ENCODE results near the gene LKAAEAR1.

Gene LKAAEAR1

DNA sequence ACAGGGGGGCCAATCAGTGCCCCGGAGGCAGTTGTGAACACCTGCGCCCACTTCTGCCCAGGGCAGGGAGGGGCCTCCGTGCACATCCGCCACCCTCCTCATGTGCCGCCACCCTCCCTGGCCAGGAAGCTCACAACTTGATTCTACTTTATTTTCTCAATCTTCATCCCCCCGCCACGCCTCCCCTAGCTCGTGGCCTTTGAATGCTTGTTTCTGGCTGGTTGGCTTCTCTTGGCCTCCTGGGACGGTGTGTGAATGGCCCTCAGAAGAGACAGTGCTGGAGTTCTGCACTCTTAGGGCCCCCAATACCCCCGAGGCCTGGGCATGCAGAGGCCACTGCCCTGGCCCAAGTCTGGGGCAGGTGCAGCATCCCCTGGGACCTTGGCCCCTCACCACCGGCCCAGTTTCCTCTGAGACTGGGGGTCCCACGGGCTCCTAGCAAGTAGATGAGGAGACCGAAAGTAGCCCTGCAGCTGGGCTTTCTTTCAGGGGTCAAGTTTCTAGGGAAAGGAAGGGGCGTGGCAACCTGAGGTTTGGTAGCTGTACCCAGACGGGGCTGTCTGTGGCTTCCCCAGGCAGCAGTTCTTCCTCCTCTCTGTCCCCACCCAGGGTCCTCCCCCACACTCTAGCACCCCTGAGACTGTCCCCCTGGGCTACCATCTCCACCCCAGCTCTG lies 6.2 kb downstream of the LKAAEAR1 start:
- no peak for DNase-seq

DNA sequence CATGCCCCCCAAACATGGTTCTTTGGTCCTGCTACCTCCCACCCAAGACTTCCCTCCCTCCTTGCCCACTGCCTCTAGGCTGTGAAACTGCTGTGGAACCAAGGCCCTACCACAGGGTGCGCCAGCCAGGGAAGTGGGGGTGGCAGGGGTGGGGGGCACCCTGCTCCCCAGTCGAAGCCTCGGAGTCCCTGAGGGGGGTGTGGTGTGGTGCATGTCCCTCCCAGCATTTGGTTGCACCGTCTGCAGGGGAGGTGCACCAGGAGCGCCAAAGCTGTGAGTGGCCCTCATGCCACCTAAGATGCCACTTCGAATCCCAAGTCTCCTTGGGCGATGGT lies 6.7 kb downstream of the LKAAEAR1 start:
- DNase-seq, result no peak

DNA sequence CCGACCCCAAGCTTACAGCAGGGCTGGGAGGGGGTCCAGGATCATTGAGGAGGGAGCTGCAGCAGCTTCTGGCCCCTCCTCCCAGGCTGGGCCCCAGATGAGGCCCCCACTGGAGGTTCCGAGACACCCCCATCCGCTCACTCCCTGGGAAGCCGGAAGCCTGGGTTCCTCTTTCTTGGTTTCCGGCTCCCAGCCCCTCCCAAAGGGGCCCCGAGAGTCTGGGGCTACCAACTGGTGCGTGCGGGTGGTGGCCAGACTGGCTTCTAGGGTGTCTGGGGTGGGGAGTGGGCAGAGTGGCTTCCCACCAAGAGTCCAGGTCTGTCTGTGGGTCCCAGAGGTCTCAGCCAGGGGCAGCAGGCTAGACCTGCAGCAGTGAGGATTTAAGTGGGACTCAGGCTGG lies 7.1 kb downstream of the LKAAEAR1 start:
- no peak for DNase-seq

DNA sequence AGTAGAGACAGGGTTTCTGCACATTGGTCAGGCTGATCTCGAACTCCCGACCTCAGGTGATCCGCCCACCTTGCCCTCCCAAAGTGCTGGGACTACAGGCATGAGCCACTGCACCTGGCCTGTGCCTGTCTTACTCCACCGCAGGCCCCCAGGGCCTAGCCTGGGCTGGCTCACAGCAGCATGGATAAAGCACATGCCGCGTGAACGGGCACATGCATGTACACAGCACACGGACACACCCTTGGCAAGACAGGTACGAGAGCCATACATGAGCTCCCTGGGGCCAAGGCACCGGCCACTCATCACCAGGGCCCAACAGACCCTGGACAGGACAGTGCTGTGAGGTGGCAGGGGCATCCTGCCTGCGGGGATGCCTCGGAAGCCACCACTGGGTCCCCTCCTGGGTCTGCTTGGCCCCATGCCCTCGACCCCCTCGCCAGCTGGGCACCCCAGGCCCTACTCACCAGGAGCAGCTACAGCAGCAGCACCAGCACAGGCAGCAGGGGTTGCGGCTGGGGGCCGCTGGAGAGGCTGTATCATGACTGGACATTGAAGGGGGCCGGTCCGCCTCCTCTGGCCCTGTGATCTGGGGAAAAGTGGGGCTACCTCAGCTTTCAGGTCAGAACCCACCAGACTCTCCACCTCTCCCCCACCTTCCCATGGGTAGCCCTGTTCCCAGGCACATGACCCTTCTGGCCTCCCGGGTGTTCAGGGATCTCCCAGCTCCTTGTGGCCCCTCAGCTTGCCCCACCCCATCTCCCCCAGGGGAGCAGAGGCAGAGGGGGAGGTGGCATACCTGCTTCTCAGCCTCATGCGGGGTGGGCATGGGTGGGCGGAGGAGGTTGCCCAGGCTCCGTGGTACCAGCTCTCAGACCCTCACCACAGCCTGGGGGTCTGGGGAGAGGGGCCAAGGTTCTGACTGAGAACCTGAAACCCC lies 7.9 kb downstream of the LKAAEAR1 start:
- no peak for DNase-seq

DNA sequence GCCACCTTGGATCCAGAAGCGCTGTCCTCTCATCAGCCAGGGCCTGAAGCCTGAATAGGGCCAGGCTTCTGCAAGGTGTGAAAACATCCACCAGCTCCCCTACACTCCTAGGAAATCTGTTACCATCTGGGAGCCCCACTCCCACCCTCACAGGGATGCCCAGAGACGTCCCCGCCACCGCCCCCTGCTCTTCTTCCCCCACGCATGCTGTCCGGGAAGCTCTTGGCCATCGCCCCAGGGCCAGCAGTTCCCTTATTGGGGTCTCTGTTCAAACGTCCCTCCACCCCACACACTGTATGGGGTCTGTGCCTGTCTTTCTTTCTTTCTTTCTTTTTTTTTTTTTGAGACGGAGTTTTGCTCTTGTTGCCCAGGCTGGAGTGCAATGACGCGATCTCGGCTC lies 8.6 kb downstream of the LKAAEAR1 start:
- no peak for DNase-seq

DNA sequence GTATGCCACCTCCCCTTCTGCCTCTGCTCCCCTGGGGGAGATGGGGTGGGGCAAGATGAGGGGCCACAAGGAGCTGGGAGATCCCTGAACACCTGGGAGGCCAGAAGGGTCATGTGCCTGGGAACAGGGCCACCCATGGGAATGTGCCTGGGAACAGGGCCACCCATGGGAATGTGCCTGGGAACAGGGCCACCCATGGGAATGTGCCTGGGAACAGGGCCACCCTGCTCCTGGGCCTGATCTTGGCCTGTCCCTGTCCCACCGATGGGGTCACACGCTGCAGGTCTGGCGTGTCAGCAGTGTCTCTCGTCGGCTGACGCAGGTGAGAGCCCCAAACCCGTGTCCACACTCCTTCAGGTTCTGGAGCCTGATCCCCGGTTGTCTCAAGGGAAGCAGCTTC lies 9.2 kb downstream of the LKAAEAR1 start:
- no peak for DNase-seq

DNA sequence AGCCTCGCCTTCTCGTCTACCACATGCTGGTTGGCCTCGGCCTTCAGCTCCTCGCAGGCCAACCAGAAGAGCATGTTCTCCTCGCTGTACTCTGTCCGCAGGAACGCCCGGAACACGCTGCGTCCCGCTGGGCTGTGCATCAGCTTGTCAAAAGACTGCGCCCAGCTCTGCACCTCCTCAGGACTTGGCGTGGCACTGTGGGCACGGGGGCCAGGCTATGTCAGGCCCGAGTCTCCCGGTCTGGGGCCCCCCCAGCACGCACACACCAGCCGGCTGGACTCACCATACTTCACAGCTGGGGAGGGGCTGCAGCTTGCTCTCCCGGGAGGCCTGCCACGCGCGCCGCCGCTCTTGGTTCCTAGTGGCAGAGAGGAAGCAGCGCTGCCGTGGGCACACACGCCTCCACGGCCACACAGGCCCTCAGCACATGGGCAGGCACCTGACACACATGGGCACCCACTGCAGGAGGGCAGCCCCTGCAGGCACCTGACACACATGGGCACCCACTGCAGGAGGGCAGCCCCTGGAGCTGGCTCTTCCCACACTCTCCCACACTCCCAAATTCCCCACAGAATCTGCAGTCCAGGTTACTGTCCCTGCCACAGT lies 9.9 kb downstream of the LKAAEAR1 start:
- DNase-seq, result no peak

DNA sequence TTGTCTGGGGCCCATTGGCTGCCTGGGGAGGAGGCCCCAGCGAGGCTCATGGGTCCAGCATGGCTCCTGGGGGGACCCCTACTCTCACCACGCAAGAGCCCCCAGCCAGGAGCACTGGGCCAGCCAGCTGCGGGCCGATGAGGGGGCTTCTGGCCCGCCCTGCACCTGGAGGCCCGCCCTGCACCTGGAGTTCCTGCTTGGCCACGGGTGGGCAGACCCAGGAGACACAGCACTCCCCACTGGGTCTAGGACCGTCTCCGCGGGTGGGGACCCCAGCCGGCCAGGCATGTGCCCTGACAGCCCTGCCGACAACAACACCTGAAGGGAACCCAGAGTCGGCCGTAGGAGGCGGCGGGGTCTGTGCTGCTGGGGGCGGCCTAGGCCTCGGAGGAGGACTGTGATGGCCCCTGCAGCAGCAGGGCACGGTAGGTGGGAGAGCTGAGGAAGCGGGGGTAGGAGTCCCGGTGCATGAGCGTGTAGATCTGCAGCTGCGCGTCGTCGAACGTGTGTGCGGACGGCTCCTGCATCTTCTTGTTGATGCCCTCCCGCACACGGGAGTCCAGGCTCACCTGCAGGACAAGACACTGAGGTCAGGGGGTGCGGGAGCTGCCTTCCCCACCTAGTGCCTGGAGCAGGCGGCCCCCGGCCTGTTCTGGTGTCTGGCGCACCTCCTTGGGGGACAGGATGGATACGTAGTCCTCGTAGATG lies 10.6 kb downstream of the LKAAEAR1 start:
- DNase-seq, result no peak

DNA sequence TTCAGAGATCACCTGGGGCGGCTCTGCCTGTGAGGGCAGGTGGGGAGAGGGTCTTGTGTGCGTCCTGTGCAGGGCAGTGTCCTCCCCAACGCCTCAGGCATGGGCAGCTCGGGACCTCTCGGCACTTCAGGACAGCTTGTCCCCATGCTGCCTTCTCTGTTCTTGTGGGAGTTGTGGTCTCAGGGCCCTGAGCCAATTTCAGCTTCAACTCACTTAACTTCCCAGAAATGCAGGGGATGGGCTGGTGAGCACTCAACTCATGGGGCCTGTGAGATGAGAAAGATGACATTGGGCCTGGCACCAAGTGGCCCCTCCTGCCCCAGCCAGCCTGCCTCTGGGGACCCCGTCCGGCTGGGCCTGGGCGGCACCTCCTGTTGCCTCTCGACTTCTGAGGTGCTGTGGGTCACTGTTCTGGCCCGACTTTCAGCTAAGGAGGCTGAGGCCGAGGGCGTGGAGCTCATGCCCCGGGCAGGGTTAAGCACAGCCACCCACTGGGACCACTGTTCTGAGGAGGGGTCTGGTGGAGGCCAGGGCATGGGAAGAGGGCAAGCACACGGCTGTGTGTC lies 11.6 kb downstream of the LKAAEAR1 start:
- DNase-seq, result no peak

DNA sequence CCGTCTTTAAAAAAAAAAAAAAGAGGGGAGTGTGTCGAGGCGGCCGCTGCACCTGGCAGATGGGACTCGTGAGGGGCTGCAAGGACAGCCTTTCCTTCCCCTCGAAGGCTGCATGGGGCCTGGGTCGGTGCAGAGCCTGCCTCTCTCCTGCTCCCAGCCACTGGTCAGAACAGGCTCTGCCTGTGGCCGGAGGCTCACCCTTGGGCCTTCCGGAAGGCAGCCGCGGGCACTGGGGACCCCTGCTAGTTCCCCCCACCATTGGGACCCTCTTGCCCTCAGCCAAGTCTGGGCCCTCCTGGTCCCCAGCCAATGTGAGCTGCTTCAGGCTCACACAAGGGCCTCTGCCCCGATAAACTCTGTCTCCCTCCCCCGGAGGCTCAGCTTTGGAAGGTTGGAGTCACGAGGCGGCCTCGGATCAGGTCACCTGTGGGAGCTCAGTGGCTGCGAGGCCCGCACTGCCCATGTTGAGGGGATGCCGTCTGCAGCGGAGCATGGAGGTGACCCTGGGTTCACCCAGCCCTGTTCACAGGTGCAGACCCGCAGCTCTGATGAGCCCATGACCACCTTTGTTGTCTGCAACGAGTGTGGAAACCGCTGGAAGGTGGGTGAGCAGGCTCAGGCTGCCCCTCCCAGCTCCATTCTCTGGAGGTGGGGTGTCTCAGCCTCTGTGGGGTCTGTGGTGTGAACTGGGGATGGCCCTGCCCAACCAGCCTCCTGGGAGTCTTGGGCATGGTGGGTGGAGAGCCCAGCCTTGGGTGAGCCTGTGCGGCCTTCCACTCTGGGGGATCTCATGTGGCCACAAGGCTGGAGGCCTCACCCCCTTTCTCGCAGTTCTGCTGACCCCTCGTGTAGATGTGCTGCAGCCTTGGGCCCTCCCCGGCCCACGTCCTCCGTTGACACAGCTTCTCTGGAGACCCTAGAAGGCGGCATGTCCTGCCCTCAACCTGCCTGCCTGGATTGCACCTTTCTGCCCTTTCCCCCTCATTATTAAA lies 12.6 kb downstream of the LKAAEAR1 start:
- no peak for DNase-seq

DNA sequence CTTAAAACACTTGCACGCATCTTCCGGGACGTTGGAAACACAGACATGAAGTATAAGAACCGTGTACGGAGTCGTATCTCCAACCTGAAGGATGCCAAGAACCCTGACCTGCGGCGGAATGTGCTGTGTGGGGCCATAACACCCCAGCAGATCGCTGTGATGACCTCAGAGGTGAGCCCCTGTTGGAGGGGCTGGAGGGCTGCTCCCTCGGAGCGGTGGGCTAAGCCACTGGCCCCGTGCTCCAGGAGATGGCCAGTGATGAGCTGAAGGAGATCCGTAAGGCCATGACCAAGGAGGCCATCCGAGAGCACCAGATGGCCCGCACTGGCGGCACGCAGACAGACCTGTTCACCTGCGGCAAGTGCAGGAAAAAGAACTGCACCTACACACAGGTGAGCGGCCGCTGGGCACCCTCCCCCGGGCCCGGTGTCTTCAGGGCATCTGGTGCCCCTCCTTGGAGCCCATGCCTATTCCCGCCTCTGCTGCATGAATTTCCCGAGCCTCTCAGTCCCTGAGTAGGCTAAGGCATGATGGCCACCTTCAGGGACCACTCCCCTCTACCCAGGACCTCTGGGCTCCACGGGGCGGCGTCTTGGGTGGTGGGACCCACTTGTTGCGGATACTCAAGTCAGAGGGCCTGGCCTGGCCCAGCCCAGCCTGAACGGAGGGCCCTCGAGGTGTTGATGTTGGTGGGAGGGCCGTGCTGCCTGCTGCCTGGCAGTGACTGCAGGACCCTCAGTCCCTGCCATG lies 13.8 kb downstream of the LKAAEAR1 start:
- no peak for DNase-seq

DNA sequence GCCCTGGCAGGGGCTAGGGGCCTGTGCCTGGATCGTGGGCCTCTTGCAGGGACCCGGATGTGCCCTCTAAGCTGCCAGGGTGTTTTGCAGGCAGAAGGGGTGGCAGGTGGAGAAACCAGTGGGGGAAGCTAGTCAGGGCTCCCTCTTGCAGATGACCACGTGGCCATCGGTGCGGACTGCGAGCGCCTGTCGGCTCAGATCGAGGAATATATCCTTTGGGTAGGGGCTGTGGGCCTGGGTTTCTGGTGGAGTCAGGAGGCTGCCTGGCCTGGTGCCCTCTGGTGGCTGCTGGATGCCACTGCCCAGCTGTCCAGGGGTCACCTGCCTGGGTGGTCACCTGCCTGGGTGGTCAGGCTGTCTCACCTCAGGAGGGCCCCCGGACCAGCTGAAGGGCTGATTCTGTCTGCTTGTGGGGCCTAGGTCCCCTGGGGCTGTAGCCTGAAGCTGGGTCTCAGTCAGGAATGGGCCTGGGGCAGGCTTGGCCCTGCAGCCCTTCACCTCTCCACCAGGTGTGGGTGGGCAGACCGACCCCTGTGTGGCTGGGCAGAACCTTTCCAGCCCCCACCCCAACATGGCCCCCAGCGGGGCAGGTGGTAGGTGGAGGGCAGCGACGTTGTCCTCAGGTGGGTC lies 14.5 kb downstream of the LKAAEAR1 start:
- no peak for DNase-seq

DNA sequence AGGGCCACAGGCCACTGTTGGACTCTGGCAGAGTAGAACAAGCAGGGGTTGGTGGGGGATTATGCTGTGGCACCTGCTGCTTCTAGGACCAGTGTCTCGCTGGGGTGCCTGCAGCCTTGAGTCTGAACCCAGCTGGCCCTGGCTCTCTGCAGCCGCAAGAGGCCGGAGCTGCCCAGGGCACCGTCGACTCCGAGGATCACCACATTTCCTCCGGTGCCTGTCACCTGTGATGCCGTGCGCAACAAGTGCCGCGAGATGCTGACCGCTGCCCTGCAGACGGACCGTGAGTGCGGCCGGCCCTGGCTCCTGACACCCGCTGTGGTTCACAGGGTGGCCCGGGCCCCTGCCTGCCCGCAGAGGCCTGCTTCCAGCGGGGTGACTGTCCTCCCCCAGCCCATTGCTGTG lies 15.0 kb downstream of the LKAAEAR1 start:
- no peak for DNase-seq

DNA sequence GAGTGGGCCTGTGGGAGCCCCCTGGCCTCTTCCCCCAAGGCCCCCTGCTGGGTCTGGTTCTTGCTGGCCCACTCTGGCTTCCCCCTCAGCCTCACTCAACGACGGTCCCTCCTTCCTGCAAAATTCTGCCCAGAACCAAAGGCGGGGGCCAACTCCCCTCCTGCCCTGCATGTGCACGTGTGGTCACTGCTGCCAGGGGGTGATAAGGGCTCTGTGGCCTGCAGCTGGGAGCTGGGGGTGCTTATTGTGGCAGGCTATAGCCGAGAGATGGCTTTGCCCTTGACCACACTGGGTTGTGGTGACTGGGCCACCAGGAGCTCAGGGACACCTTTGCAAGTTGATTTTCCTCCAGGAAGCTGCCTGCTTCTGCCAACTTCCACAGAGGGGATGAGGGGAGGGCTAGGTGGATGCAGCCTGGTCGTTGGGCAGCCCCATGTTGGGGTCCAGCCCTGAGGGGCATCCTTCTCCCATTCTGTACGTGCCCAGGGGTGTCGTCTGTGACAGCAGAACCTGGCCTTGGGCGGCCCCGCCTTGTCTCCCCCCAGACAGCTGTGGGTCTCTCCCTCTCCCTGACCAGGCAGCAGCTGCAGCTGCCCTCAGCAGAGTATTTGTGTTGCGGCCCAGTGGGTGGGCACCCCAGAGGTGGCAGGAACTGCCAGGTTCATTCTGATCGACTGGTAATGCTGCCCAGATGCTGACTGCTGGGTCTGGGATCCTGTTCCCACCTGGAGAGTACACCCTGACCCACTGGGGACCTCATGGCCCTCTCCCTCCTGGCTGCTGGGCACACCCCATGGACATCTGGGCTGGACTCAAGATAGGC lies 15.6 kb downstream of the LKAAEAR1 start:
- DNase-seq, result no peak

DNA sequence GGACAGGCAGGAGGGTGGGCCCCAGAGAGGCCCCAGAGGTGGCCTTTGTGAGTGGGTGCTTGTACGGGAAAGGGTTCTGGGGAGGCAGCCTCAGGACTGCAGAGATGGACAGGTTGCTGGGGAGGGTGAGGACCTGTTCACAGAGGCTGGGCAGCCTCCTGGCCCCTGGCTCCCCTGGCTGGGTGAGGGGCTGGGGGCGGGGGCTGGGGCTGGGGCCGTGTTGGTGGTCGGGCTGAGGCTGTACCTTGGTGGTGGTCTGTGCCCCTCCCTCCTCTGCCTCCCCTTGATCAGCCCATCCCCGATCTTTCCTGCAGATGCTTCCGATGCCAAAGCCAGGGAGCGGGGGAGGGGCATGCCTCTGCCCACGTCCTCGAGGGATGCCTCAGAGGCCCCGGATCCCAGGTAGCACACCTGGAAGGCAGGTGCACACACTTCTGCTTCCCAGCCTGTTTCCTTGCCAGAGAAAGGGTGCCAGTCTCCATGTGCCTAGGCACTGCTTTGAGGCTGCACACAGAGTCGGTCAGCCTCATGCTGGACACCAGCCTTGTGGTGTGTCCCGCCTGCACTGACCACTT lies 16.4 kb downstream of the LKAAEAR1 start:
- no peak for DNase-seq

DNA sequence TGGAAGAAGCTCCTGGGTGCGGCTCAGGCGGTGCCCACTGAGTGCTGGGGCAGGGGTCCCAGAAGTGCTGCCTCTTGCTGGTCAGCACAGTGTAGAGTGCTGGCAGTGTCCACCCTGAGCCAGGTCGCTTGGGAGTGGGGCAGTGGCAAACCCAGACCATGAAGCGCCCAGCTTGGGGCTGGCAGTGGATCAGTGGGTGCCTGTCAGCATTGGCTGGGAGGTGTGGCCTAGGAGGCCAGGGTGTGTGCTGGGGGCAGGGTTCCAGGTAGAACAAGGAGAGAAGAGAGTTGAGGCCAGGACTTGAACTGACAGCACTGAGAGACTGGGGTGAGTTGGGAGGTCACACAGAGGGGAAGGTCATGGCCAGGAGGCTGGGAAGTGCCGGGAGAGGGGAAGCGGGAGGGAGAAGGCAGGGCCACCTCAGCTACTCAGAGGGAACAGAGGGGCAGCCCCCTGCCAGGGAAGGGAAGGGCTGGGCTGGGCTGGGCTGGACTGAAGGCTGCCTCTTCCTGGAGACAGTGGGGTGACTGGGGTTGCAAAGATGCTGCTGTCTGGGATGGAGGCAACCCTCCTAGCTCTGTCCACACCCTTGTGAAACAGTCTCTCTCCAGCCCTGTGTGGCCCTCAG lies 17.1 kb downstream of the LKAAEAR1 start:
- no peak for DNase-seq

DNA sequence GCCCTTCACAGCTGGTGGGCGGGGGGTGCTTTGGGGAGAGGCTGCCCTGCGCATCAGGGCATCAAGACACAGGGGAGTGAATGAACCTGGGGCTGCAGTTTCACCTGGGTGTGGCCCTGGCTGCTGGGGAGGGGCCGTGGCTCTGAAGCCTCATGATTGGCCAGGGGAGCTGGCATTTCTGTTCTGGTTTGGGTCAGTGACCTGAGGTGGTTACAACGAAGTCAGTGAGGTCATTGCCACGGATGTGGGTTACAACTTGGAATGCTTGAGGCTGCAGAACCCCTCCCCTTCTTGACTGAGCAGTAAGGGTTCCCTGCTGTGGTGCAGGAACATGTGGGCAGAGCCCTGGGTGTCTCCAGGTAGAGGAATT lies 18.2 kb downstream of the LKAAEAR1 start:
- DNase-seq, result no peak

DNA sequence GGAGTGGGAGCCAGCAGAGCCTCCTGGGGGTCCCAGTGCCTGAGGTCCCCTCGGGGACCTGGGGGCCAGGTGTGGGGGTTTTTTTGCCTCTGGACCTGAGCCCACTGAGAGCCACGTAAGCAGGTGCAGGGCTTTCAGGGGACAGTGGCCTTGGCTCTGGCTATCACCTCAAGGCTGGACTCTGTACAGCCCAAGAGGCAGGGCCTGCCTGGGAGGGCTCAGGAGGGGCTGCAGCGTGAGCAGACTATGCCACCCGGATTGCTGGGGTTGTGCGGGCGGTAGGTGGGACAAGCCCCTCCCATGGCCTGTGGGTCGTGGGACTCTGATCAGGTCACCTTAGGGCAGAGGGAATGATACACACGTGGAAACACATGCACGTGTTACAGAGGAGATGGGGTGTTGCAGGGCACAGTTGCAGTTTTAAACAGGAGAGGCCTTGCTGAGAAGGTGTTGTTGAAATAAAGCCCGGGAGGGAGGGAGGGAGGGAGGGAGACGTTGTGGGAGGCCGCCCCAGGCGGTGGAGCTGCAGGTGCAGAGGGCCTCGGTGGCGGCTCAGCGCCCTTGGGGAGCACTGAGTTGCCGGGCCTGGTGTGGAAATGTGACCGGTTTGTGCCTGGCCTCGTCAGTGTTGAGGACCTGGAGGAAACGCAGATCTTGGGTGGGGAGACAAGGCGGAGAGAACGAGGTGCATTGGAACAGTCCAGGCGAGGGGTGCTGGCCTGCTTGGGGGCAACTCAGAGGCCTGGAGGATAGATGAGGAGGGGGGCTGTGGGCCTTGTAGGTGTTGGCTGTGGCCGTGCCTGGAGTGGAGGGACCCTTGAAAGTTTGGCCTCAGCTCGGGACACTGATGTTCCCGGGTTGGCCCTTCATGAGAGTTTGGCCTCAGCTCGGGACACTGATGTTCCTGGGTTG lies 18.9 kb downstream of the LKAAEAR1 start:
- no peak for DNase-seq

All from NCI-H2029 (cell line).